ENCODE measurements around the gene PRDM12.
A peak's percentile ranks its signal among the peaks of the same experiment; 100 is the strongest.

Gene PRDM12

GRCh38 chr9:130658893-130659698 is 5.3 kb upstream of the PRDM12 start:
- Mint-ChIP-seq H3K9me3 (no peaks in the 10 kb centered on the region), H3K27ac (no peak overlapping the region), H3K27me3 (peaks cover 55% of the 10 kb centered on the region), H3K36me3 (ENCODE audit: low read depth) (no peaks in the 10 kb centered on the region), H3K4me3 (no peak overlapping the region), H3K4me1 (ENCODE audit: low read depth) (peaks cover 12% of the 10 kb centered on the region)

GRCh38 chr9:130659699-130660248 is 4.6 kb upstream of the PRDM12 start:
- Mint-ChIP-seq H3K4me3 (peak overlapping the region; percentile 48), H3K27me3 (peaks cover 57% of the 10 kb centered on the region), H3K9me3 (no peaks in the 10 kb centered on the region)

GRCh38 chr9:130660326-130660682 is 4.1 kb upstream of the PRDM12 start:
- no peak overlapping the region for H3K4me3 Mint-ChIP-seq
- no peaks in the 10 kb centered on the region for H3K36me3 Mint-ChIP-seq (ENCODE audit: low read depth)
- peaks cover 16% of the 10 kb centered on the region for H3K4me1 Mint-ChIP-seq (ENCODE audit: low read depth)
- H3K27ac Mint-ChIP-seq = no peak overlapping the region
- H3K27me3 Mint-ChIP-seq = peaks cover 61% of the 10 kb centered on the region
- H3K9me3 Mint-ChIP-seq = no peaks in the 10 kb centered on the region

More at GRCh38 chr9:130659699-130660248, 4.6 kb upstream of the PRDM12 start:
- Mint-ChIP-seq H3K4me1 (ENCODE audit: low read depth) (peaks cover 12% of the 10 kb centered on the region), H3K27ac (no peak overlapping the region), H3K36me3 (ENCODE audit: low read depth) (no peaks in the 10 kb centered on the region)

- H3K27me3 Mint-ChIP-seq = peaks cover 60% of the 10 kb centered on the region
- no peak overlapping the region for H3K4me3 Mint-ChIP-seq
- no peaks in the 10 kb centered on the region for H3K9me3 Mint-ChIP-seq
- H3K27ac Mint-ChIP-seq = no peak overlapping the region
- H3K4me1 Mint-ChIP-seq (ENCODE audit: low read depth) = peaks cover 19% of the 10 kb centered on the region
- no peaks in the 10 kb centered on the region for H3K36me3 Mint-ChIP-seq (ENCODE audit: low read depth)
Measured at GRCh38 chr9:130660683-130661450, 3.5 kb upstream of the PRDM12 start.

- H3K9me3 Mint-ChIP-seq = no peaks in the 10 kb centered on the region
- peaks cover 61% of the 10 kb centered on the region for H3K27me3 Mint-ChIP-seq
- peak overlapping the region; percentile 36 for H3K27ac Mint-ChIP-seq
- no peaks in the 10 kb centered on the region for H3K36me3 Mint-ChIP-seq (ENCODE audit: low read depth)
- H3K4me3 Mint-ChIP-seq = no peak overlapping the region
- H3K4me1 Mint-ChIP-seq (ENCODE audit: low read depth) = peaks cover 23% of the 10 kb centered on the region
Measured at GRCh38 chr9:130661451-130662098, 2.8 kb upstream of the PRDM12 start.

- no peaks in the 10 kb centered on the region for H3K36me3 Mint-ChIP-seq (ENCODE audit: low read depth)
- H3K4me1 Mint-ChIP-seq (ENCODE audit: low read depth) = peaks cover 23% of the 10 kb centered on the region
- H3K4me3 Mint-ChIP-seq = peak overlapping the region; percentile 41
Measured at GRCh38 chr9:130662099-130662969, 2.1 kb upstream of the PRDM12 start.

GRCh38 chr9:130662970-130663257 is 1.5 kb upstream of the PRDM12 start:
- H3K9me3 Mint-ChIP-seq = no peaks in the 10 kb centered on the region
- peaks cover 23% of the 10 kb centered on the region for H3K4me1 Mint-ChIP-seq (ENCODE audit: low read depth)
- H3K27ac Mint-ChIP-seq = no peak overlapping the region
- H3K4me3 Mint-ChIP-seq = peak overlapping the region; percentile 41
- H3K27me3 Mint-ChIP-seq = peaks cover 63% of the 10 kb centered on the region
- no peaks in the 10 kb centered on the region for H3K36me3 Mint-ChIP-seq (ENCODE audit: low read depth)

More at GRCh38 chr9:130662099-130662969, 2.1 kb upstream of the PRDM12 start:
- H3K27me3 Mint-ChIP-seq = peaks cover 61% of the 10 kb centered on the region
- H3K27ac Mint-ChIP-seq = peak overlapping the region; percentile 36
- no peaks in the 10 kb centered on the region for H3K9me3 Mint-ChIP-seq

GRCh38 chr9:130663258-130663976 is 977 bp upstream of the PRDM12 start:
- Mint-ChIP-seq H3K27ac (no peak overlapping the region), H3K4me1 (ENCODE audit: low read depth) (peaks cover 23% of the 10 kb centered on the region), H3K27me3 (peaks cover 63% of the 10 kb centered on the region), H3K9me3 (no peaks in the 10 kb centered on the region), H3K36me3 (ENCODE audit: low read depth) (no peaks in the 10 kb centered on the region), H3K4me3 (peak overlapping the region; percentile 41)

- Mint-ChIP-seq H3K9me3 (no peaks in the 10 kb centered on the region), H3K4me3 (no peak overlapping the region), H3K4me1 (ENCODE audit: low read depth) (peaks cover 23% of the 10 kb centered on the region), H3K36me3 (ENCODE audit: low read depth) (no peaks in the 10 kb centered on the region), H3K27me3 (peaks cover 60% of the 10 kb centered on the region), H3K27ac (no peak overlapping the region)
Measured at GRCh38 chr9:130663977-130664250, 480 bp upstream of the PRDM12 start.

GRCh38 chr9:130665029-130665430 is 636 bp downstream of the PRDM12 start:
- Mint-ChIP-seq H3K9me3 (no peaks in the 10 kb centered on the region), H3K4me1 (ENCODE audit: low read depth) (peaks cover 23% of the 10 kb centered on the region), H3K4me3 (peak overlapping the region; percentile 40), H3K27me3 (peaks cover 56% of the 10 kb centered on the region), H3K36me3 (ENCODE audit: low read depth) (no peaks in the 10 kb centered on the region), H3K27ac (no peak overlapping the region)

- no peak overlapping the region for H3K27ac Mint-ChIP-seq
Measured at GRCh38 chr9:130665431-130666392, 1.3 kb downstream of the PRDM12 start.

GRCh38 chr9:130666393-130667119 is 2.2 kb downstream of the PRDM12 start:
- H3K27me3 Mint-ChIP-seq = peaks cover 55% of the 10 kb centered on the region
- no peaks in the 10 kb centered on the region for H3K9me3 Mint-ChIP-seq
- no peak overlapping the region for H3K27ac Mint-ChIP-seq
- no peaks in the 10 kb centered on the region for H3K36me3 Mint-ChIP-seq (ENCODE audit: low read depth)
- peaks cover 23% of the 10 kb centered on the region for H3K4me1 Mint-ChIP-seq (ENCODE audit: low read depth)
- H3K4me3 Mint-ChIP-seq = no peak overlapping the region

More at GRCh38 chr9:130665431-130666392, 1.3 kb downstream of the PRDM12 start:
- H3K4me3 Mint-ChIP-seq = peak overlapping the region; percentile 40
- H3K4me1 Mint-ChIP-seq (ENCODE audit: low read depth) = peaks cover 23% of the 10 kb centered on the region
- peaks cover 57% of the 10 kb centered on the region for H3K27me3 Mint-ChIP-seq
- no peaks in the 10 kb centered on the region for H3K9me3 Mint-ChIP-seq
- H3K36me3 Mint-ChIP-seq (ENCODE audit: low read depth) = no peaks in the 10 kb centered on the region

GRCh38 chr9:130667120-130667435 is 2.7 kb downstream of the PRDM12 start:
- H3K27ac Mint-ChIP-seq = no peak overlapping the region
- H3K27me3 Mint-ChIP-seq = peaks cover 50% of the 10 kb centered on the region
- H3K9me3 Mint-ChIP-seq = no peaks in the 10 kb centered on the region
- H3K4me1 Mint-ChIP-seq (ENCODE audit: low read depth) = peaks cover 18% of the 10 kb centered on the region
- no peak overlapping the region for H3K4me3 Mint-ChIP-seq
- H3K36me3 Mint-ChIP-seq (ENCODE audit: low read depth) = no peaks in the 10 kb centered on the region

Data from stimulated activated naive CD8-positive, alpha-beta T cell treated with anti-CD3 and anti-CD28 coated beads, Interleukin-15, Interleukin-2, amounts not matched to agents 100 ng/mL and 50 ng/mL, for 24 hours (primary cell).